PC-9 (cell line): ENCODE results near the gene LIPC. TPM values are rescaled to one million over a fixed set of nuclear protein-coding genes. Genes with fewer than 3 reads are reported as not detected.

Experiments used
- BruUV-seq: library from RNA; stranded (reverse); fragments of 400-500 nt; replicated peaks from 2 replicates; lab custom pipeline; 2021; lab: Mats Ljungman, UMichigan
- CTCF ChIA-PET: fragments of 300-600 bp; sonication (Branson Sonifier 250); formaldehyde crosslinking; loops from one replicate; lab custom pipeline; 2022; ENCODE audit warnings: antibody characterized with exemption; lab: Charles Lee
- POLR2A ChIA-PET: fragments of 300-600 bp; sonication (Branson Sonifier 250); formaldehyde crosslinking; loops from one replicate; lab custom pipeline; 2022; ENCODE audit warnings: antibody characterized with exemption; ENCODE audit not compliant: unreplicated experiment; lab: Charles Lee
- DNase-seq, 2 experiments: peaks; one replicate each; pipeline versions ENCODE4 v3.0.0 to v3.0.0-alpha.2; 2015 to 2022; ENCODE audit warnings: mixed read lengths in 1 of 2
- H2AFZ ChIP-seq: fragments of 200-600 bp; sonication (generic); 2 replicates; pipeline ENCODE4 v1.8.1; 2017; ENCODE audit warnings: antibody characterized with exemption
- H3F3A ChIP-seq: fragments of 200-600 bp; sonication (generic); 2 replicates; pipeline ENCODE4 v1.8.1; 2017; ENCODE audit warnings: antibody characterized with exemption, mild to moderate bottlenecking, low read depth; ENCODE audit not compliant: insufficient read depth
- H3K27ac ChIP-seq: fragments of 200-600 bp; sonication (generic); 2 replicates; pipeline ENCODE4 v1.6.1; 2016; ENCODE audit warnings: mixed run types
- H3K27me3 ChIP-seq: fragments of 200-600 bp; sonication (generic); 2 replicates; pipeline ENCODE4 v1.6.1; 2016; ENCODE audit warnings: low read depth, mixed run types; ENCODE audit not compliant: insufficient read depth
- H3K36me3 ChIP-seq: fragments of 200-600 bp; sonication (generic); 2 replicates; pipeline ENCODE4 v1.6.1; 2016; ENCODE audit warnings: low read depth, mixed run types
- H3K4me1 ChIP-seq: fragments of 200-600 bp; sonication (generic); replicated peaks from 2 replicates; pipeline ENCODE4 v1.6.1; 2016; ENCODE audit warnings: mixed run types; ENCODE audit not compliant: insufficient read depth
- H3K4me2 ChIP-seq: fragments of 200-600 bp; sonication (generic); 2 replicates; pipeline ENCODE4 v1.6.1; 2017; ENCODE audit warnings: mixed run types
- H3K4me3 ChIP-seq: fragments of 200-600 bp; sonication (generic); 2 replicates; pipeline ENCODE4 v1.6.1; 2016; ENCODE audit warnings: mixed run types
- H3K79me2 ChIP-seq: fragments of 200-600 bp; sonication (generic); 2 replicates; pipeline ENCODE4 v1.6.1; 2017; ENCODE audit warnings: low read depth, mixed run types
- H3K9me2 ChIP-seq: fragments of 200-600 bp; sonication (generic); 2 replicates; pipeline ENCODE4 v1.8.1; 2017; ENCODE audit warnings: mild to moderate bottlenecking; ENCODE audit not compliant: insufficient read depth
- H3K9me3 ChIP-seq: fragments of 200-600 bp; sonication (generic); 2 replicates; pipeline ENCODE4 v1.8.1; 2016; ENCODE audit warnings: low read depth; ENCODE audit not compliant: insufficient read depth
- H4K20me1 ChIP-seq: fragments of 200-600 bp; sonication (generic); 2 replicates; pipeline ENCODE4 v1.8.1; 2017; ENCODE audit not compliant: insufficient read depth
- EZH2 ChIP-seq: fragments of 200-600 bp; sonication (generic); IDR thresholded peaks from 2 replicates; pipeline ENCODE4 v1.8.0; 2017; ENCODE audit warnings: antibody characterized with exemption, low read depth
- intact Hi-C: fragments of 100-400 bp; cut with micrococcal nuclease; formaldehyde crosslinking; loops from one replicate; pipeline ENCODE4 v1.10.0; 2022; ENCODE audit not compliant: unreplicated experiment
- total RNA-seq: library from RNA; stranded (reverse); gene quantifications from 2 replicates; pipeline ENCODE4 v1.2.3, GENCODE V29; 2021
- TF ChIP-seq, protein P1 (sequence below): fragments of 200-600 bp; sonication (generic); conservative IDR thresholded peaks from 2 replicates; pipeline ENCODE4 v1.6.1; 2017; ENCODE audit warnings: mixed run types, antibody characterized with exemption, mild to moderate bottlenecking, moderate library complexity

Gene LIPC
- total RNA-seq, 1 experiment from 2014 or later = not detected

DNA sequence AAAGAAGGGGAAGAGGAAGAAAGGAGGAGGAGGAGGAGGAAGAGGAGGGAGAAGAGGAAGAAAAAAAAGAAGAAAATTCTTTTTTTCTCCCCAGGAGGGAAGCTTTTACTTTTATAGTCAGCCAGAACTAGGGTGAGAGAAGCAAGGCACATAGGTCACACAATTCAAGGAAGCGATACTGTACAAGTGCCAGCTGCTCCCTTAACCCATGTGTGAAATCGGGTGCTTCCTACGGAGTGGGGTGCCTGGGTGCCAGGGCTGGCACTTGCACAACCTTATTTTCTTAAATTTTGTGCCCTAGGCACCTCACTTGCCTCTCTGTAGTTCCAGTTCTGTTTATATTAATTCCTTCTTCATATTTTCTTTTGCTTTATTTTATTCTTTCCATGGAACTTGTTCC is 150.4 kb downstream of the LIPC start:
- H3K4me2 ChIP-seq = no peak overlapping the region
- no peaks in the 10 kb centered on the region for H3K36me3 ChIP-seq
- peaks cover 4% of the 10 kb centered on the region; the same call in 1 of the 2 replicates for H3F3A ChIP-seq
- H4K20me1 ChIP-seq = no peaks in the 10 kb centered on the region
- H3K9me2 ChIP-seq = no peaks in the 10 kb centered on the region
- H3K9me3 ChIP-seq = no peaks in the 10 kb centered on the region
- no peak overlapping the region for H3K27ac ChIP-seq
- H3K27me3 ChIP-seq = no peaks in the 10 kb centered on the region
- H3K4me1 ChIP-seq = no peaks in the 10 kb centered on the region
- TF ChIP-seq, protein P1, sequence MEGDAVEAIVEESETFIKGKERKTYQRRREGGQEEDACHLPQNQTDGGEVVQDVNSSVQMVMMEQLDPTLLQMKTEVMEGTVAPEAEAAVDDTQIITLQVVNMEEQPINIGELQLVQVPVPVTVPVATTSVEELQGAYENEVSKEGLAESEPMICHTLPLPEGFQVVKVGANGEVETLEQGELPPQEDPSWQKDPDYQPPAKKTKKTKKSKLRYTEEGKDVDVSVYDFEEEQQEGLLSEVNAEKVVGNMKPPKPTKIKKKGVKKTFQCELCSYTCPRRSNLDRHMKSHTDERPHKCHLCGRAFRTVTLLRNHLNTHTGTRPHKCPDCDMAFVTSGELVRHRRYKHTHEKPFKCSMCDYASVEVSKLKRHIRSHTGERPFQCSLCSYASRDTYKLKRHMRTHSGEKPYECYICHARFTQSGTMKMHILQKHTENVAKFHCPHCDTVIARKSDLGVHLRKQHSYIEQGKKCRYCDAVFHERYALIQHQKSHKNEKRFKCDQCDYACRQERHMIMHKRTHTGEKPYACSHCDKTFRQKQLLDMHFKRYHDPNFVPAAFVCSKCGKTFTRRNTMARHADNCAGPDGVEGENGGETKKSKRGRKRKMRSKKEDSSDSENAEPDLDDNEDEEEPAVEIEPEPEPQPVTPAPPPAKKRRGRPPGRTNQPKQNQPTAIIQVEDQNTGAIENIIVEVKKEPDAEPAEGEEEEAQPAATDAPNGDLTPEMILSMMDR = no peak
- TF ChIP-seq EZH2 = no peak
- ChIA-PET POLR2A (no interaction called here), CTCF (no interaction called here)
- no peaks in the 10 kb centered on the region for H3K79me2 ChIP-seq
- DNase-seq = no peak
- H2AFZ ChIP-seq = no peak overlapping the region
- no TSS peak for BruUV-seq
- H3K4me3 ChIP-seq = no peak overlapping the region
- intact Hi-C loops = no loop called here

DNA sequence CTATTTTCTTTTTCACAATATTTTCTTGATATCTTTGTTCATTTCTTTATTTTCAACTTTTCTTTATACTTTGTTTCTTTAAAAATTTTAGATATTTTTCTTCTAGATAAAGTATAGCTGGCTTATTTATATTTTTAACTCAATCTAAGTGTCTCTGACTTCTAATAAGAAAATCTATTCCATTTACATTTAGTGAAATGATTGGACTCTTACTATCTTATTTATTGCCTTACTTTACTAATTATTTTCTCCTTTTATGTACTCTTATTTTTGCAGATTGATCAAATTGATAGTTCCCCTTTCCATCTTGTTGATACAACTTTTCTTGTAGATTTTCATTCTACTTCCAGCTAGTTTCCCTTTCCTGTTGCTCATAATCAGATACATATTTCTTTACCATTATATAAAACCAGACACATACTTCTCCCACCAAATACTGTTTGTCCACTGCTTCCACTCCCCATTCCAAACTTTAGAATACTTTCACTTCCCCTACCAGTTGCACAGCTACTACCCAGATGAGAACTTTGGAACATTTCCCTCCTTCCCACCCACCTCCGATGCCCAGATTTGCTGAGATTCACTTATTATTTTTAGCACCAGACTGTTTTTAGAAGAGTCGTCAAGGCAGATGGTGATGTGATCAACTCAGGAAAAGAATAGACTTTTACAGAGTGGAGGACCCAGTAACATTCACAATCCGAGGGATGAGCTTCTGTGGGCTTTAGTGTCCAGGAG is 151.5 kb downstream of the LIPC start:
- no TSS peak for BruUV-seq
- peaks cover 9% of the 10 kb centered on the region; the same call in 1 of the 2 replicates for H3F3A ChIP-seq
- no peaks in the 10 kb centered on the region for H3K27me3 ChIP-seq
- CTCF ChIA-PET = no interaction called here
- H2AFZ ChIP-seq = no peak overlapping the region
- no peaks in the 10 kb centered on the region for H3K4me1 ChIP-seq
- no peaks in the 10 kb centered on the region for H3K79me2 ChIP-seq
- no peaks in the 10 kb centered on the region for H3K9me2 ChIP-seq
- TF ChIP-seq EZH2 = no peak
- TF ChIP-seq, protein P1 = no peak
- no peak overlapping the region for H3K4me3 ChIP-seq
- no peak overlapping the region for H3K27ac ChIP-seq
- no peaks in the 10 kb centered on the region for H3K36me3 ChIP-seq
- POLR2A ChIA-PET = interaction anchor here (0.7 kb wide), 1 partner anchor 191 kb away, joined by 3 read pairs; no protein-coding TSS in a partner anchor
- no peaks in the 10 kb centered on the region for H4K20me1 ChIP-seq
- no peak overlapping the region for H3K4me2 ChIP-seq
- H3K9me3 ChIP-seq = no peaks in the 10 kb centered on the region
- DNase-seq = no peak
- intact Hi-C loops = no loop called here

DNA sequence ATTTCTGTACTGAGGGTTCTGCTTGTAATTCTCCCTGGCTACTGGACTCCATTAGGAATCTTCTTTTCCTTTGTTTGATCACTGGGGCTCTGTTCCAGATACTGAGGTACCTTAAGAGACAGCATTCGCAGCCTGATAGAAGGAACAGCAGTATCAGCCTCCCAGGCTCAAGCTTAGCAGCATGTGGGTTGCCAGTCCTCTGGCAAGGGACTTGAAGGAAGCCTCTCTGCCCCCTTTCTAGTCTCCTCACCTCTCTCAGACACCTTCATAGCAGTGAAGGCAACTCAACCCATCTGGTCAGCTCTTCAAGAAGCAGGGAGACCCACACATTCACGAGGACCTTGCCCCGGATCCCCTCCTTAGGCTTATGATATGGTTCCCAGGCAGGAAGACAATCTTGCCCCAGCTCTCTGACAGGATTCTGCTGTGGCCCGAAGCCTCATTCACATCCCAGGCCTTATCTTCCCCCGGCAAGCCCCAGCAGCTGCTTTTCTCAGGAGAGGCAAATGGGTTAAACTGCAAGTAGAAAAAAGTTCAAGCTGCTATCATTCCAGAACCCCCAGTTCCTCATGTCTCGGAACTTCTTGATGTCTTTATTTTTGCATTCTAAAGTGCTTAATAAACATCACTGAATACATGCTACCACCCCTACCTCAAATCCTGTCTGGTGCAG is 153.1 kb downstream of the LIPC start:
- no peaks in the 10 kb centered on the region for H3K4me1 ChIP-seq
- no peaks in the 10 kb centered on the region for H3K79me2 ChIP-seq
- H2AFZ ChIP-seq = no peak overlapping the region
- DNase-seq = no peak
- intact Hi-C loops = no loop called here
- H3F3A ChIP-seq = peaks cover 9% of the 10 kb centered on the region; the same call in 1 of the 2 replicates
- ChIA-PET POLR2A (interaction anchor here (0.5 kb wide), 1 partner anchor 49 kb away, joined by 5 read pairs; no protein-coding TSS in a partner anchor), CTCF (interaction anchor here (1.0 to 1.2 kb wide), 2 partner anchors 9 to 43 kb away, joined by 3 read pairs; no protein-coding TSS in a partner anchor)
- no peaks in the 10 kb centered on the region for H3K36me3 ChIP-seq
- no peaks in the 10 kb centered on the region for H4K20me1 ChIP-seq
- no peaks in the 10 kb centered on the region for H3K27me3 ChIP-seq
- no peaks in the 10 kb centered on the region for H3K9me3 ChIP-seq
- no peak for TF ChIP-seq EZH2
- TF ChIP-seq, protein P1 = no peak
- H3K4me3 ChIP-seq = no peak overlapping the region
- no peak overlapping the region for H3K4me2 ChIP-seq
- no peaks in the 10 kb centered on the region for H3K9me2 ChIP-seq
- H3K27ac ChIP-seq = no peak overlapping the region
- no TSS peak for BruUV-seq
